Thyroid gland (tissue), 4 donors: Measurements from ENCODE around the gene LINGO4. TPM values are rescaled to one million over a fixed set of nuclear protein-coding genes. Genes with fewer than 3 reads are reported as not detected.

Experiments used
- DNase-seq, 2 donors: peaks; one replicate each; pipeline ENCODE4 v3.0.0-alpha.2; 2019
- H3K27ac ChIP-seq, 3 donors: fragments of 200-600 bp; sonication (generic); 1 replicate in 2 of 3; 2 replicates in 1 of 3; pipeline ENCODE4 v1.5.1; 2016 to 2019; ENCODE audit warnings: mild to moderate bottlenecking in 1 of 3, moderate library complexity in 1 of 3
- H3K27me3 ChIP-seq: fragments of 200-600 bp; sonication (generic); one replicate; pipeline ENCODE4 v1.5.1; 2019
- H3K36me3 ChIP-seq, 2 donors: fragments of 200-600 bp; sonication (generic); one replicate each; pipeline ENCODE4 v1.5.1; 2016 to 2019
- H3K4me1 ChIP-seq, 2 donors: fragments of 200-600 bp; sonication (generic); one replicate each; pipeline ENCODE4 v1.5.1; 2017 to 2019
- H3K4me3 ChIP-seq, 3 donors: fragments of 200-600 bp; sonication (generic); replicated peaks in 1 of 3; 1 replicate in 2 of 3; 2 replicates in 1 of 3; pipeline ENCODE4 v1.5.1; 2016; ENCODE audit warnings: mild to moderate bottlenecking in 1 of 3
- H3K9me3 ChIP-seq: fragments of 200-600 bp; sonication (generic); one replicate; pipeline ENCODE4 v1.5.1; 2017
- CTCF ChIP-seq, 6 experiments: fragments of 200-600 bp in 3 of 6; fragments of 450-650 bp in 3 of 6; sonication (generic) in 3 of 6; IDR thresholded peaks; one replicate each; pipeline ENCODE4 v1.5.1; 2016 to 2019; ENCODE audit warnings: antibody characterized with exemption in 6 of 6, mild to moderate bottlenecking in 2 of 6, inconsistent platforms in 1 of 6, moderate library complexity in 1 of 6
- POLR2A ChIP-seq, 2 donors: fragments of 450-650 bp; IDR thresholded peaks; one replicate each; pipeline ENCODE4 v1.6.1; 2017; ENCODE audit warnings: antibody characterized with exemption in 2 of 2, mild to moderate bottlenecking in 2 of 2, moderate library complexity in 1 of 2
- WGBS, 2 donors: methylation state at CpG; one replicate each; pipeline ENCODE4 v1.1.5; 2017; 5-methylcytosine and 5-hydroxymethylcytosine counted together
- intact Hi-C: fragments of 100-400 bp; cut with DNase I; formaldehyde crosslinking; loops from one replicate; pipeline ENCODE4 v1.15.1; 2023
- total RNA-seq, 4 donors: library from RNA; depleted of rRNA; stranded (reverse); fragments of >200 nt; gene quantifications; one replicate each; pipeline ENCODE4 v1.2.3, GENCODE V29; 2016

The LINGO4 gene
- total RNA-seq, 4 donors from 2014 or later: 0.13 to 0.63 (median 0.24) TPM

DNA sequence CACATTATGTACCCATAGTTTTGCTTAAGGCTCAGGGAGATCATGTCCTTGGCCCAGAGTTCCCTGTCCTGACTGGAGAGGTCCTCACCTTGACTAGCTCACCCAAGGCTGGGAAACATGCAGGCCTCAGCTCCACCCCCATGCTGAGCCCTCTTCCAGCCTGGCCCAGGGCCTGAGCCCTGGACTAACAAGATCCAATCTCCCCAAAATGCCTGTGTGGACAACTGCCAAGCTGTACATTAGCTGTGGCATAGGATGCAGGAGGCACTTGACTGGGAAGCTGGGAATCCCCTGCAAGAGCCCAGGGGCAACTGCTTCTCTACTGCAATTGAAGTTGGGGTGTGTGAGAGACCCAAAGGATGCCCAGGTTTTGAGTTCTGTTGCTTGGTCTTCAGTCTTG, 2.1 kb downstream of the LINGO4 start:
- no peak for DNase-seq
- no peak for TF ChIP-seq CTCF (IDR thresholded peaks at IDR 0.05)
- TF ChIP-seq POLR2A (IDR thresholded peaks at IDR 0.05): no peak
- no peaks in the 10 kb centered on the region for H3K4me1 ChIP-seq
- H3K27me3 ChIP-seq: no peaks in the 10 kb centered on the region
- peaks cover 0 to 4% of the 10 kb centered on the region in 2 donors for H3K36me3 ChIP-seq
- H3K4me3 ChIP-seq: no peak overlapping the region
- intact Hi-C loops: no loop called here
- no peak overlapping the region for H3K27ac ChIP-seq
- H3K9me3 ChIP-seq: no peaks in the 10 kb centered on the region

DNA sequence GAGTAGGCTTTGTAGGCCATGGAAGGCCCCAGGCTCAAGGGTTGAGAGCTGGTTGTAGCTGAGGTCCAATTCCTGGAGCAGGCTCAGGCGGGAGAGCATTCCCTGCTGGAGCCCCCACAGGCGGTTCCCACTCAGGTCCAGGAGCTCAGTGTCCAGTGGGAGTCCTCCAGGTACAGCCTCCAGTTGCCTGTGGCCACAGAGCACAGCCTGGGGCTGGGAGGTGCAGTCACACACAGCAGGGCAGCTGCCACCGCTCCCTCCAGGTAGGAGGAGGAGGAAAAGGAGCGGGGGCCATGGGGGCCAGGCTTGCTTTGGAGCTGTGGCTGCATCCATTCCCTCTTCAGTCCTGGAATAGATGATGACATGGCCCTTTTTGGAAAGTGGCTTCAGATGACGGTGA, 2.8 kb downstream of the LINGO4 start:
- no peaks in the 10 kb centered on the region for H3K36me3 ChIP-seq
- no peaks in the 10 kb centered on the region for H3K27me3 ChIP-seq
- 90 to 100% methylated on average over 1 to 4 of the region's 5 CpGs for WGBS, 2 donors
- no peak overlapping the region for H3K4me3 ChIP-seq
- H3K27ac ChIP-seq: no peak overlapping the region
- intact Hi-C loops: no loop called here
- TF ChIP-seq POLR2A (IDR thresholded peaks at IDR 0.05) (no peak), CTCF (IDR thresholded peaks at IDR 0.05) (no peak)
- no peaks in the 10 kb centered on the region for H3K4me1 ChIP-seq
- DNase-seq: no peak
- no peaks in the 10 kb centered on the region for H3K9me3 ChIP-seq

GRCh38 chr1:151801846-151802245, 3.4 kb downstream of the LINGO4 start:
- intact Hi-C loops: no loop called here
- no peak overlapping the region for H3K4me3 ChIP-seq
- no peaks in the 10 kb centered on the region for H3K36me3 ChIP-seq
- H3K27ac ChIP-seq: no peak overlapping the region
- DNase-seq: no peak
- no peaks in the 10 kb centered on the region for H3K27me3 ChIP-seq
- 86 to 88% methylated on average over 1 to 7 of the region's 7 CpGs for WGBS, 2 donors
- TF ChIP-seq POLR2A (IDR thresholded peaks at IDR 0.05) (no peak), CTCF (IDR thresholded peaks at IDR 0.05) (no peak)
- H3K4me1 ChIP-seq: no peaks in the 10 kb centered on the region
- H3K9me3 ChIP-seq: no peaks in the 10 kb centered on the region

- no peaks in the 10 kb centered on the region for H3K27me3 ChIP-seq
- H3K9me3 ChIP-seq: no peaks in the 10 kb centered on the region
- no peak overlapping the region for H3K27ac ChIP-seq
- TF ChIP-seq POLR2A (IDR thresholded peaks at IDR 0.05) (no peak), CTCF (IDR thresholded peaks at IDR 0.05) (no peak)
- intact Hi-C loops: no loop called here
- H3K4me1 ChIP-seq: no peaks in the 10 kb centered on the region
- H3K4me3 ChIP-seq: no peak overlapping the region
- WGBS, 2 donors: 88 to 95% methylated on average over 9 to 11 of the region's 12 CpGs
- no peaks in the 10 kb centered on the region for H3K36me3 ChIP-seq
- DNase-seq: no peak
Measured at GRCh38 chr1:151801310-151801820, 3.9 kb downstream of the LINGO4 start.

- Histone ChIP-seq H3K27ac (no peak overlapping the region), H3K9me3 (no peaks in the 10 kb centered on the region), H3K27me3 (no peaks in the 10 kb centered on the region), H3K4me3 (no peak overlapping the region), H3K4me1 (no peaks in the 10 kb centered on the region), H3K36me3 (no peaks in the 10 kb centered on the region)
- 50 to 67% methylated on average over 3 to 7 of the region's 8 CpGs for WGBS, 2 donors
- intact Hi-C loops: no loop called here
- TF ChIP-seq CTCF (IDR thresholded peaks at IDR 0.05) (no peak), POLR2A (IDR thresholded peaks at IDR 0.05) (no peak)
- no peak for DNase-seq
Measured at GRCh38 chr1:151800830-151801229, 4.4 kb downstream of the LINGO4 start.
